ENCODE results near the gene GOLGA6B.

GRCh38 chr15:72604794-72605193 is 49.7 kb upstream of the GOLGA6B start:
- TF ChIP-seq CTCF (IDR thresholded peaks at IDR 0.05; ENCODE audit: low read depth, low read length, poor library complexity, severe bottlenecking) (no peak), EZH2phosphoT487 (IDR thresholded peaks at IDR 0.05; ENCODE audit: borderline replicate concordance, low read length) (no peak)
